Tibial artery (tissue), 4 donors: ENCODE results near the gene PLLP.

Source experiments
- DNase-seq, 2 donors: peaks; one replicate each; pipeline ENCODE4 v3.0.0-alpha.2; 2019
- H3K27ac ChIP-seq, 2 donors: fragments of 200-600 bp; sonication (generic) in 1 of 2; 1 replicate in 1 of 2; 2 replicates in 1 of 2; pipeline ENCODE4 v1.5.1; 2018 to 2019; ENCODE audit warnings: mild to moderate bottlenecking in 1 of 2
- H3K27me3 ChIP-seq, 2 donors: fragments of 200-600 bp; sonication (generic) in 1 of 2; one replicate each; pipeline versions ENCODE4 v1.5.1 to v1.6.0; 2016 to 2019
- H3K36me3 ChIP-seq, 3 donors: fragments of 200-600 bp; sonication (generic) in 2 of 3; one replicate each; pipeline ENCODE4 v1.5.1; 2016 to 2019; ENCODE audit warnings: mild to moderate bottlenecking in 2 of 3
- H3K4me1 ChIP-seq, 4 donors: fragments of 200-600 bp; sonication (generic) in 2 of 4; 1 replicate in 3 of 4; 2 replicates in 1 of 4; pipeline ENCODE4 v1.5.1; 2016 to 2019
- H3K4me3 ChIP-seq, 2 donors: fragments of 200-600 bp; sonication (generic) in 1 of 2; 1 replicate in 1 of 2; 2 replicates in 1 of 2; pipeline ENCODE4 v1.5.1; 2018 to 2019; ENCODE audit warnings: mild to moderate bottlenecking in 2 of 2
- H3K9me3 ChIP-seq, 3 donors: fragments of 200-600 bp; sonication (generic) in 1 of 3; one replicate each; pipeline ENCODE4 v1.5.1; 2016 to 2019
- intact Hi-C: fragments of 100-400 bp; cut with DNase I; formaldehyde crosslinking; loops from one replicate; pipeline ENCODE4 v1.15.0; 2023; ENCODE audit warnings: low total_unique reads
- TF ChIP-seq, protein P1 (sequence below), 2 experiments: fragments of 200-600 bp in 1 of 2; fragments of 450-650 bp in 1 of 2; IDR thresholded peaks; one replicate each; pipeline ENCODE4 v1.5.1; 2017 to 2019; ENCODE audit warnings: antibody characterized with exemption in 2 of 2, mild to moderate bottlenecking in 1 of 2, moderate library complexity in 1 of 2

The PLLP gene

GRCh38 chr16:57314161-57314785 lies 29.8 kb upstream of the PLLP start:
- Histone ChIP-seq H3K4me3 (no peak overlapping the region), H3K27me3 (no peaks in the 10 kb centered on the region), H3K9me3 (no peaks in the 10 kb centered on the region), H3K27ac (peak overlapping the region; percentile 24 to 87), H3K36me3 (no peaks in the 10 kb centered on the region), H3K4me1 (peaks cover 11 to 68% (median 43%) of the 10 kb centered on the region in 4 donors)
- DNase-seq = no peak
- TF ChIP-seq, protein P1, sequence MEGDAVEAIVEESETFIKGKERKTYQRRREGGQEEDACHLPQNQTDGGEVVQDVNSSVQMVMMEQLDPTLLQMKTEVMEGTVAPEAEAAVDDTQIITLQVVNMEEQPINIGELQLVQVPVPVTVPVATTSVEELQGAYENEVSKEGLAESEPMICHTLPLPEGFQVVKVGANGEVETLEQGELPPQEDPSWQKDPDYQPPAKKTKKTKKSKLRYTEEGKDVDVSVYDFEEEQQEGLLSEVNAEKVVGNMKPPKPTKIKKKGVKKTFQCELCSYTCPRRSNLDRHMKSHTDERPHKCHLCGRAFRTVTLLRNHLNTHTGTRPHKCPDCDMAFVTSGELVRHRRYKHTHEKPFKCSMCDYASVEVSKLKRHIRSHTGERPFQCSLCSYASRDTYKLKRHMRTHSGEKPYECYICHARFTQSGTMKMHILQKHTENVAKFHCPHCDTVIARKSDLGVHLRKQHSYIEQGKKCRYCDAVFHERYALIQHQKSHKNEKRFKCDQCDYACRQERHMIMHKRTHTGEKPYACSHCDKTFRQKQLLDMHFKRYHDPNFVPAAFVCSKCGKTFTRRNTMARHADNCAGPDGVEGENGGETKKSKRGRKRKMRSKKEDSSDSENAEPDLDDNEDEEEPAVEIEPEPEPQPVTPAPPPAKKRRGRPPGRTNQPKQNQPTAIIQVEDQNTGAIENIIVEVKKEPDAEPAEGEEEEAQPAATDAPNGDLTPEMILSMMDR (IDR thresholded peaks at IDR 0.05) = no peak
- intact Hi-C loops = no loop called here

GRCh38 chr16:57313509-57313908 lies 29.0 kb upstream of the PLLP start:
- TF ChIP-seq, protein P1 (IDR thresholded peaks at IDR 0.05) = no peak
- intact Hi-C loops = no loop called here
- Histone ChIP-seq H3K9me3 (no peaks in the 10 kb centered on the region), H3K27me3 (no peaks in the 10 kb centered on the region), H3K27ac (peak overlapping the region in 1 of 2 donors; percentile 87), H3K4me3 (no peak overlapping the region), H3K4me1 (peaks cover 11 to 64% (median 42%) of the 10 kb centered on the region in 4 donors), H3K36me3 (no peaks in the 10 kb centered on the region)
- DNase-seq = no peak

DNA sequence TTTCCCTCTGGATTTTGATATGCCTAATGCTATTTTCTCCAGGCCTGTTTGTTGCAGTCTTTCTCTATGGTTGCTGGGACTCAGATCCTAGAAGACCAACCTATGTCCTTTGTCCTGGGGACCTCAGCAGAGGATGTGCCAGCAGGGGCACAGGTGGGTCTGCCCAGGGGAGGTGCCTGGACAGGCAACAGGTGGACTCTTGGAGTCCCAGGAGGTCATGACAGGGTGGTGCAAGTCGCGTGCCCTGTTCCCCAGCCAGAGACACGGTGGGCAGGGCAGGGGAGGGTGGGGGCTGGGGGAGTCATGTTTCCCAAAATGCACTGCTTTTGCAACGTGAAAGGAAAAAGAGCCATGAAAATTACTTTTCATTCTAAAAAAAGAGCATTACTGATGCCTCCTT lies 26.3 kb upstream of the PLLP start:
- H3K4me3 ChIP-seq = no peak overlapping the region
- H3K9me3 ChIP-seq = no peaks in the 10 kb centered on the region
- peaks cover 5 to 44% (median 18%) of the 10 kb centered on the region in 4 donors for H3K4me1 ChIP-seq
- no peak for DNase-seq
- H3K27me3 ChIP-seq = no peaks in the 10 kb centered on the region
- peak overlapping the region; percentile 60 to 66 for H3K27ac ChIP-seq
- no peaks in the 10 kb centered on the region for H3K36me3 ChIP-seq
- intact Hi-C loops = no loop called here
- TF ChIP-seq, protein P1 (IDR thresholded peaks at IDR 0.05) = no peak

- intact Hi-C loops = loop anchor here (10.0 kb wide), 2 partner anchors 227 to 497 kb away; partner anchors contain the start of genes CCDC102A and KIFC3
- peaks cover 5 to 47% (median 30%) of the 10 kb centered on the region in 4 donors for H3K4me1 ChIP-seq
- TF ChIP-seq, protein P1 (IDR thresholded peaks at IDR 0.05) = no peak
- peak overlapping the region; percentile 88 to 89 for H3K27ac ChIP-seq
- H3K9me3 ChIP-seq = no peaks in the 10 kb centered on the region
- peak in 1 of 2 donors; percentile 55 for DNase-seq
- H3K27me3 ChIP-seq = no peaks in the 10 kb centered on the region
- no peak overlapping the region for H3K4me3 ChIP-seq
- H3K36me3 ChIP-seq = no peaks in the 10 kb centered on the region
Measured at GRCh38 chr16:57308041-57308440, 23.6 kb upstream of the PLLP start.

DNA sequence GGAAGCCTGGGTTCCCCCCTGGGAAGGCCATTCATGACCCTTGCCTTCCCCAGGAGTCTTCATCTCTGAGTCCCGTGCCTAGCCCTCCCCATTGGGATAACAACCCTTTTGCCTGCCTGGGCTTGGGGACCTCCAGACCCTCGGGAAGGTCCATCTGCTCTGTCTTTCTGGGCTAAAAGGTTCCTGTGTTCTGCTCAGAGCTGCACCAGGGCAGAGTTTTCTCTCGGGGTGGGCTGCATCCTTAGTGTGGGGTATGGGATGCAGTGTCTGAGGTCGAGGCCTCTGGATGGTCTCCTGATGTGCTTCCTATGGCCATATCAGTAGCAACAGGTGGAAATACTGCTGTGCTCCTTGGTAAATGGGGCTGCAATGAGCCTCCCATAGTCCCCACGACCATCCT lies 22.9 kb upstream of the PLLP start:
- peak overlapping the region; percentile 88 to 89 for H3K27ac ChIP-seq
- H3K27me3 ChIP-seq = no peaks in the 10 kb centered on the region
- H3K36me3 ChIP-seq = no peaks in the 10 kb centered on the region
- H3K4me3 ChIP-seq = no peak overlapping the region
- intact Hi-C loops = loop anchor here (10.0 kb wide), 2 partner anchors 227 to 497 kb away; partner anchors contain the start of genes CCDC102A and KIFC3
- peaks cover 5 to 47% (median 30%) of the 10 kb centered on the region in 4 donors for H3K4me1 ChIP-seq
- TF ChIP-seq, protein P1 (IDR thresholded peaks at IDR 0.05) = no peak
- DNase-seq = peak in 1 of 2 donors; percentile 61
- H3K9me3 ChIP-seq = no peaks in the 10 kb centered on the region
